Gastrocnemius medialis (tissue), 4 donors: ENCODE results near the gene DDX56.

Experiments used
- POLR2A ChIP-seq, 2 donors: fragments of 450-650 bp; IDR thresholded peaks; one replicate each; pipeline ENCODE4 v1.6.1; 2017; ENCODE audit warnings: antibody characterized with exemption in 2 of 2, mild to moderate bottlenecking in 2 of 2, moderate library complexity in 2 of 2
- TF ChIP-seq, protein P1 (sequence below), 5 experiments: fragments of 450-650 bp in 3 of 5; fragments of 200-600 bp in 2 of 5; sonication (generic) in 2 of 5; IDR thresholded peaks in 4 of 5; conservative IDR thresholded peaks in 1 of 5; 1 replicate in 4 of 5; 2 replicates in 1 of 5; pipeline ENCODE4 v1.5.1; 2016 to 2019; ENCODE audit warnings: antibody characterized with exemption in 5 of 5, mild to moderate bottlenecking in 3 of 5, moderate library complexity in 3 of 5

DNA sequence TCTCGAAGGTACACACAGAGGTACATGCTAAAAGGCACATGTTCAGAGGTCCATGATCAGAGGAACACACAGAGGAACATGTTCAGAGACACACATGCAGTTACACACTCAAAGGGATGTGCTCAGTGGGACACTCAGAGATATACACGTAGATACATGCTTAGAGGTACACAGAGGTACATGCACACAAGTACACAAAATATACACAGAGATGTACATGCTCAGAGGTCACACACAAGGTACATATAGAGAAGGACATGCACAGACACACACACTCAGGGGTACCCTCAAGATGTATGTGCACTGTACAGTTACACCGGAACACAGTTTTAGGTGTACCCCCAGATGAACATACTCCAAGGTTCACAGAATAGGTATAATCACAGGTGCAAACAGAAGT lies 51.4 kb downstream of the DDX56 start:
- TF ChIP-seq, protein P1, sequence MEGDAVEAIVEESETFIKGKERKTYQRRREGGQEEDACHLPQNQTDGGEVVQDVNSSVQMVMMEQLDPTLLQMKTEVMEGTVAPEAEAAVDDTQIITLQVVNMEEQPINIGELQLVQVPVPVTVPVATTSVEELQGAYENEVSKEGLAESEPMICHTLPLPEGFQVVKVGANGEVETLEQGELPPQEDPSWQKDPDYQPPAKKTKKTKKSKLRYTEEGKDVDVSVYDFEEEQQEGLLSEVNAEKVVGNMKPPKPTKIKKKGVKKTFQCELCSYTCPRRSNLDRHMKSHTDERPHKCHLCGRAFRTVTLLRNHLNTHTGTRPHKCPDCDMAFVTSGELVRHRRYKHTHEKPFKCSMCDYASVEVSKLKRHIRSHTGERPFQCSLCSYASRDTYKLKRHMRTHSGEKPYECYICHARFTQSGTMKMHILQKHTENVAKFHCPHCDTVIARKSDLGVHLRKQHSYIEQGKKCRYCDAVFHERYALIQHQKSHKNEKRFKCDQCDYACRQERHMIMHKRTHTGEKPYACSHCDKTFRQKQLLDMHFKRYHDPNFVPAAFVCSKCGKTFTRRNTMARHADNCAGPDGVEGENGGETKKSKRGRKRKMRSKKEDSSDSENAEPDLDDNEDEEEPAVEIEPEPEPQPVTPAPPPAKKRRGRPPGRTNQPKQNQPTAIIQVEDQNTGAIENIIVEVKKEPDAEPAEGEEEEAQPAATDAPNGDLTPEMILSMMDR (IDR thresholded peaks at IDR 0.05 in 4 of 5, conservative IDR thresholded peaks at IDR 0.05 in 1 of 5): no peak
- no peak for TF ChIP-seq POLR2A (IDR thresholded peaks at IDR 0.05)
